ENCODE measurements around the gene SDHAF2. TPM values are rescaled to one million over a fixed set of nuclear protein-coding genes. Genes with fewer than 3 reads are reported as not detected.
A peak's percentile ranks its signal among the peaks of the same experiment; 100 is the strongest.
"Not testable (repeated sequence)": the region's sequence is repeated elsewhere in the genome, so short reads cannot be mapped to it uniquely, and the experiment has no call there.

SDHAF2 gene
- total RNA-seq, 2 donors from 2014 or later: 41.4 to 45.4 TPM

- H3K9me3 Mint-ChIP-seq: no peaks in the 10 kb centered on the region
- peaks cover 10% of the 10 kb centered on the region for H3K36me3 Mint-ChIP-seq (ENCODE audit: low read depth)
- peaks cover 6% of the 10 kb centered on the region for H3K4me1 Mint-ChIP-seq
Observed at GRCh38 chr11:61476371-61476770, 46.4 kb downstream of the SDHAF2 start.

GRCh38 chr11:61477126-61477525 is 47.2 kb downstream of the SDHAF2 start:
- Histone ChIP-seq H3K4me1 (ENCODE audit: control insufficient read depth, insufficient read depth, low read length) (peaks cover 7% of the 10 kb centered on the region), H3K4me3 (ENCODE audit: low read length) (no peak overlapping the region), H3K9me3 (ENCODE audit: control insufficient read depth, low read length) (no peaks in the 10 kb centered on the region), H3K9ac (ENCODE audit: extremely low read depth, low read length, poor library complexity, severe bottlenecking) (no peak overlapping the region), H3K27ac (ENCODE audit: low read depth, low read length) (no peak overlapping the region), H3K27me3 (ENCODE audit: control insufficient read depth, insufficient read depth, low read length, poor library complexity, severe bottlenecking) (no peaks in the 10 kb centered on the region), H3K36me3 (ENCODE audit: control insufficient read depth, insufficient read depth, low read length) (peaks cover 13% of the 10 kb centered on the region)
- H3K27ac Mint-ChIP-seq: no peak overlapping the region
- no peaks in the 10 kb centered on the region for H3K9me3 Mint-ChIP-seq
- 85 to 86% methylated on average over 8 of the region's 8 CpGs for WGBS, 2 experiments (ENCODE audit: insufficient coverage in 1 of 2, insufficient read length in 1 of 2)
- H3K4me1 Mint-ChIP-seq: peaks cover 7% of the 10 kb centered on the region
- peaks cover 10% of the 10 kb centered on the region for H3K36me3 Mint-ChIP-seq (ENCODE audit: low read depth)
- H3K4me3 Mint-ChIP-seq: no peak overlapping the region
- no peak for DNase-seq
- no peak for TF ChIP-seq CTCF (conservative IDR thresholded peaks at IDR 0.05)
- peaks cover 3% of the 10 kb centered on the region for H3K27me3 Mint-ChIP-seq (ENCODE audit: insufficient read depth)

More at GRCh38 chr11:61476371-61476770, 46.4 kb downstream of the SDHAF2 start:
- Histone ChIP-seq H3K9me3 (ENCODE audit: control insufficient read depth, low read length) (no peaks in the 10 kb centered on the region), H3K4me1 (ENCODE audit: control insufficient read depth, insufficient read depth, low read length) (peaks cover 7% of the 10 kb centered on the region), H3K36me3 (ENCODE audit: control insufficient read depth, insufficient read depth, low read length) (peaks cover 13% of the 10 kb centered on the region), H3K27me3 (ENCODE audit: control insufficient read depth, insufficient read depth, low read length, poor library complexity, severe bottlenecking) (no peaks in the 10 kb centered on the region), H3K27ac (ENCODE audit: low read depth, low read length) (no peak overlapping the region), H3K9ac (ENCODE audit: extremely low read depth, low read length, poor library complexity, severe bottlenecking) (no peak overlapping the region), H3K4me3 (ENCODE audit: low read length) (no peak overlapping the region)
- 97 to 100% methylated on average over 1 to 3 of the region's 3 CpGs for WGBS, 2 experiments (ENCODE audit: insufficient coverage in 1 of 2, insufficient read length in 1 of 2)
- H3K27ac Mint-ChIP-seq: no peak overlapping the region
- H3K4me3 Mint-ChIP-seq: no peak overlapping the region
- no peak for DNase-seq
- H3K27me3 Mint-ChIP-seq (ENCODE audit: insufficient read depth): peaks cover 3% of the 10 kb centered on the region
- no peak for TF ChIP-seq CTCF (conservative IDR thresholded peaks at IDR 0.05)

GRCh38 chr11:61477727-61478148 is 47.8 kb downstream of the SDHAF2 start:
- Histone ChIP-seq H3K27ac (ENCODE audit: low read depth, low read length) (no peak overlapping the region), H3K4me1 (ENCODE audit: control insufficient read depth, insufficient read depth, low read length) (peaks cover 7% of the 10 kb centered on the region), H3K9ac (ENCODE audit: extremely low read depth, low read length, poor library complexity, severe bottlenecking) (no peak overlapping the region), H3K4me3 (ENCODE audit: low read length) (no peak overlapping the region), H3K36me3 (ENCODE audit: control insufficient read depth, insufficient read depth, low read length) (peaks cover 10% of the 10 kb centered on the region), H3K27me3 (ENCODE audit: control insufficient read depth, insufficient read depth, low read length, poor library complexity, severe bottlenecking) (no peaks in the 10 kb centered on the region), H3K9me3 (ENCODE audit: control insufficient read depth, low read length) (no peaks in the 10 kb centered on the region)
- WGBS, 2 experiments (ENCODE audit: insufficient coverage in 1 of 2, insufficient read length in 1 of 2): 11 to 13% methylated on average over 14 to 18 of the region's 18 CpGs
- Mint-ChIP-seq H3K4me1 (peaks cover 7% of the 10 kb centered on the region), H3K27ac (no peak overlapping the region), H3K9me3 (no peaks in the 10 kb centered on the region), H3K27me3 (ENCODE audit: insufficient read depth) (peaks cover 3% of the 10 kb centered on the region), H3K36me3 (ENCODE audit: low read depth) (peaks cover 9% of the 10 kb centered on the region), H3K4me3 (no peak overlapping the region)
- peak; percentile 90 for DNase-seq
- TF ChIP-seq CTCF (conservative IDR thresholded peaks at IDR 0.05): peak; percentile 94

- not testable (repeated sequence) for H3K36me3 Mint-ChIP-seq (ENCODE audit: low read depth); H3K9me3 Mint-ChIP-seq; H3K36me3 ChIP-seq (ENCODE audit: control insufficient read depth, insufficient read depth, low read length); H3K4me3 Mint-ChIP-seq; DNase-seq; H3K27ac Mint-ChIP-seq; H3K27ac ChIP-seq (ENCODE audit: low read depth, low read length); H3K4me1 ChIP-seq (ENCODE audit: control insufficient read depth, insufficient read depth, low read length); H3K4me3 ChIP-seq (ENCODE audit: low read length); H3K27me3 ChIP-seq (ENCODE audit: control insufficient read depth, insufficient read depth, low read length, poor library complexity, severe bottlenecking); H3K27me3 Mint-ChIP-seq (ENCODE audit: insufficient read depth); H3K4me1 Mint-ChIP-seq; H3K9me3 ChIP-seq (ENCODE audit: control insufficient read depth, low read length); H3K9ac ChIP-seq (ENCODE audit: extremely low read depth, low read length, poor library complexity, severe bottlenecking)
- 95 to 96% methylated on average over 8 to 10 of the region's 11 CpGs for WGBS, 2 experiments (ENCODE audit: insufficient coverage in 1 of 2, insufficient read length in 1 of 2)
Observed at GRCh38 chr11:61479360-61480058, 49.6 kb downstream of the SDHAF2 start.

Measured in endodermal cell (in vitro differentiated cells).